Loucy (cell line): ENCODE results near the gene SEC16A.

Experiments used
- CTCF ChIP-seq: fragments of 200-600 bp; sonication (generic); conservative IDR thresholded peaks from 2 replicates; pipeline ENCODE4 v1.5.1; 2014; ENCODE audit warnings: mild to moderate bottlenecking, antibody characterized with exemption, low read length
- EZH2phosphoT487 ChIP-seq: fragments of 200-600 bp; IDR thresholded peaks from 2 replicates; pipeline ENCODE4 v1.6.1; 2018; ENCODE audit warnings: antibody characterized with exemption, mild to moderate bottlenecking, moderate library complexity, borderline replicate concordance

- TF ChIP-seq CTCF = no peak
- TF ChIP-seq EZH2phosphoT487 = no peak
Observed at GRCh38 chr9:136512651-136513071, 29.8 kb upstream of the SEC16A start.
